Heart left ventricle (tissue), 13 donors: ENCODE measurements around the gene LMBR1.

ENCODE experiments used
- POLR2A ChIP-seq, 2 donors: fragments of 450-650 bp; IDR thresholded peaks; one replicate each; pipeline ENCODE4 v1.6.1; 2017; ENCODE audit warnings: antibody characterized with exemption in 2 of 2, mild to moderate bottlenecking in 2 of 2, moderate library complexity in 2 of 2
- TF ChIP-seq, protein P1 (sequence below), 12 donors: fragments of 200-600 bp; sonication (generic) in 4 of 12; IDR thresholded peaks; one replicate each; pipeline versions ENCODE4 v1.5.0 to v1.8.0; 2018 to 2022; ENCODE audit warnings: antibody characterized with exemption in 12 of 12, mild to moderate bottlenecking in 5 of 12
- donor health status: ischemic (EF 13 %, LVEDD 7.1; RV severe dilation, severe dysfunction).
- donor health status: DM: no; HTN: yes; CAD: no.
- donor health status: DM: no; HTN: no; CAD: no.
- donor health status: ischemic (EF 25% LVEDD 6.9; RV normal size, moderate dysfunction).
- donor health status: ischemic (EF 25% LVEDD 5.7; RV mildly dilated, moderate dysfunction).
- donor health status: ischemic (EF 35%, LVEDD 5.7; RV mildly dilated, moderate dysfunction).
- donor health status: nonischemic (EF 11% LVEDD 7.7; RV severe dilation, severe dysfunction).
- donor health status: DM: yes; HTN: yes; CAD: no.
- donor health status: PGD.
- donor health status: ischemic (EF 29% LVEDD 5.4; RV normal size, mild dysfunction).
- donor health status: nonischemic (EF 23%, LVEDD 6.1; RV moderate dilation, normal function).

DNA sequence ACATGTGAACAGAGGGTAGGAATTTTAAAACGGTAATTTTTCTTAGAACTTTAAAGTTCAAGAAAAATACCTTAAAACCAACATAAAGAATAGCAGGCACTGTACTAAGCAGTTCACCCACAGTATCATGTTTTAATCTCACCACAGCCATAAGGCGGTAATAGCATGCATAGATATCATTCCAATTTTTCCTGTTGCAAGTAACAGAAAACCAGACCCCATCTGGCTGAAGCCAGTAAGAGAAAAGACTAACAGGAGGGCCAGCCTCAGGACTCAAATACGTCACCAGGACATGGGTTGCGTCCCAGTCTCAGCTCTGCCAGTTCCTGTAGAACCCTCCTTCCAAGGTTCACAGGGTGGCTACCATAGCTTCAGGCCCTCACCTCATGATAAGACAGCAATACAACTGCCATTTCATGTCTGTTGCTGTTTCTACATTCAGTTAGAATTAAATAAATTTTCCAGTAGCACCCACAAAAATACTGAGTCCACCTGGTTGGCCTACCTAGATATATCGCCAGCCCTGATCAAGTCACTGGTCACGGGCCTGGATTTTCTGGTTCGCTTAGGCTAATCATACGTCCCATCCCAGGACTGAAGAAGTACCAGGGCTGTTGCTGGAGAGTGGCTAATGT, 254.4 kb downstream of the LMBR1 start:
- TF ChIP-seq, protein P1, sequence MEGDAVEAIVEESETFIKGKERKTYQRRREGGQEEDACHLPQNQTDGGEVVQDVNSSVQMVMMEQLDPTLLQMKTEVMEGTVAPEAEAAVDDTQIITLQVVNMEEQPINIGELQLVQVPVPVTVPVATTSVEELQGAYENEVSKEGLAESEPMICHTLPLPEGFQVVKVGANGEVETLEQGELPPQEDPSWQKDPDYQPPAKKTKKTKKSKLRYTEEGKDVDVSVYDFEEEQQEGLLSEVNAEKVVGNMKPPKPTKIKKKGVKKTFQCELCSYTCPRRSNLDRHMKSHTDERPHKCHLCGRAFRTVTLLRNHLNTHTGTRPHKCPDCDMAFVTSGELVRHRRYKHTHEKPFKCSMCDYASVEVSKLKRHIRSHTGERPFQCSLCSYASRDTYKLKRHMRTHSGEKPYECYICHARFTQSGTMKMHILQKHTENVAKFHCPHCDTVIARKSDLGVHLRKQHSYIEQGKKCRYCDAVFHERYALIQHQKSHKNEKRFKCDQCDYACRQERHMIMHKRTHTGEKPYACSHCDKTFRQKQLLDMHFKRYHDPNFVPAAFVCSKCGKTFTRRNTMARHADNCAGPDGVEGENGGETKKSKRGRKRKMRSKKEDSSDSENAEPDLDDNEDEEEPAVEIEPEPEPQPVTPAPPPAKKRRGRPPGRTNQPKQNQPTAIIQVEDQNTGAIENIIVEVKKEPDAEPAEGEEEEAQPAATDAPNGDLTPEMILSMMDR (IDR thresholded peaks at IDR 0.05) = no peak
- TF ChIP-seq POLR2A (IDR thresholded peaks at IDR 0.05) = no peak
